H1 (cell line): Measurements from ENCODE around the gene PTCRA. TPM values are rescaled to one million over a fixed set of nuclear protein-coding genes. Genes with fewer than 3 reads are reported as not detected.

ENCODE experiments used
- ASH2L ChIP-seq: fragments of 200-600, 300-600 bp; sonication (generic); IDR thresholded peaks from one replicate; pipeline ENCODE4 v1.7.1; 2017; ENCODE audit warnings: low read length
- CHD2 ChIP-seq: IDR thresholded peaks from 2 replicates; pipeline ENCODE4 v1.6.1; 2012; ENCODE audit warnings: low read length, improper control_type of control experiment
- CREB1 ChIP-seq: IDR thresholded peaks from 2 replicates; pipeline ENCODE4 v1.6.1; 2012; ENCODE audit warnings: inconsistent platforms
- CTBP2 ChIP-seq: IDR thresholded peaks from 2 replicates; pipeline ENCODE4 v1.7.0; 2011; ENCODE audit warnings: borderline replicate concordance, mild to moderate bottlenecking, moderate library complexity, mixed read lengths, low read length; ENCODE audit not compliant: insufficient read depth, insufficient read length
- CTCF ChIP-seq, 3 experiments: IDR thresholded peaks; 1 replicate in 2 of 3; 2 replicates in 1 of 3; pipeline versions ENCODE4 v1.5.1 to v1.6.1; 2011; ENCODE audit warnings: low read length in 3 of 3, mild to moderate bottlenecking in 3 of 3, inconsistent platforms in 2 of 3, low read depth in 1 of 3, moderate library complexity in 1 of 3; ENCODE audit not compliant: insufficient read depth in 1 of 3; ENCODE audit errors: control extremely low read depth in 1 of 3
- EZH2 ChIP-seq: fragments of 200-600 bp; sonication (generic); IDR thresholded peaks from 2 replicates; pipeline ENCODE4 v1.7.1; 2012; ENCODE audit warnings: low read depth, mild to moderate bottlenecking, moderate library complexity, low read length, inconsistent platforms; ENCODE audit not compliant: severe bottlenecking
- GABPA ChIP-seq: IDR thresholded peaks from 2 replicates; pipeline ENCODE4 v1.6.1; 2011; ENCODE audit warnings: mild to moderate bottlenecking, low read length, moderate library complexity, borderline replicate concordance; ENCODE audit not compliant: insufficient read depth
- POLR2AphosphoS5 ChIP-seq: IDR thresholded peaks from 2 replicates; pipeline ENCODE4 v1.6.1; 2011; ENCODE audit warnings: low read depth, low read length
- RAD21 ChIP-seq, 2 experiments: IDR thresholded peaks in 1 of 2; conservative IDR thresholded peaks in 1 of 2; 2 replicates each; pipeline ENCODE4 v1.6.1; 2011; ENCODE audit warnings: low read depth in 2 of 2, low read length in 2 of 2, improper control_type of control experiment in 1 of 2, inconsistent platforms in 1 of 2, mild to moderate bottlenecking in 1 of 2, moderate library complexity in 1 of 2
- RBBP5 ChIP-seq: IDR thresholded peaks from 2 replicates; pipeline ENCODE4 v1.7.1; 2012; ENCODE audit warnings: low read depth, mild to moderate bottlenecking, inconsistent platforms, low read length, moderate library complexity, borderline replicate concordance
- RNF2 ChIP-seq: fragments of 200-900, 300-1000 bp; sonication (generic); IDR thresholded peaks from 2 replicates; pipeline ENCODE4 v1.7.1; 2016; ENCODE audit warnings: borderline replicate concordance, low read depth, mild to moderate bottlenecking, antibody characterized with exemption, low read length; ENCODE audit not compliant: poor library complexity, severe bottlenecking; ENCODE audit errors: missing control alignments
- RXRA ChIP-seq: IDR thresholded peaks from 2 replicates; pipeline ENCODE4 v1.6.1; 2011; ENCODE audit warnings: low read depth, mild to moderate bottlenecking, low read length, moderate library complexity; ENCODE audit not compliant: insufficient read depth
- SAP30 ChIP-seq: fragments of 300-600 bp; sonication (generic); IDR thresholded peaks from 2 replicates; pipeline ENCODE4 v1.7.1; 2012; ENCODE audit warnings: low read length, moderate library complexity, mild to moderate bottlenecking, inconsistent platforms; ENCODE audit not compliant: insufficient read depth, insufficient replicate concordance
- SP1 ChIP-seq: IDR thresholded peaks from 2 replicates; pipeline ENCODE4 v1.6.1; 2011; ENCODE audit warnings: low read depth, low read length
- TAF7 ChIP-seq: optimal IDR thresholded peaks from 2 replicates; pipeline ENCODE3; 2011; ENCODE audit warnings: low read depth, mild to moderate bottlenecking, inconsistent platforms, low read length, moderate library complexity, borderline replicate concordance
- TBP ChIP-seq: IDR thresholded peaks from 2 replicates; pipeline ENCODE4 v1.6.1; 2011; ENCODE audit warnings: low read depth, low read length, improper control_type of control experiment
- TEAD4 ChIP-seq: IDR thresholded peaks from 2 replicates; pipeline ENCODE4 v1.6.1; 2012; ENCODE audit warnings: low read depth, low read length, inconsistent platforms, mixed read lengths
- USF2 ChIP-seq: IDR thresholded peaks from 2 replicates; pipeline ENCODE4 v1.6.1; 2011; ENCODE audit warnings: low read length, improper control_type of control experiment
- polyA plus RNA-seq, 7 experiments: library from polyadenylated mRNA; depleted of rRNA in 3 of 7; stranded (reverse) in 5 of 7; unstranded in 2 of 7; fragments of >200 nt in 5 of 7; fragments of 200-250 nt in 2 of 7; gene quantifications; 1 replicate in 5 of 7; 2 replicates in 1 of 7; 4 replicates in 1 of 7; pipeline versions ENCODE4 v1.2.1 to v1.2.3, GENCODE V29; 2011 to 2013; ENCODE audit warnings: missing spikeins in 2 of 7, mixed read lengths in 2 of 7
- total RNA-seq: library from RNA; stranded (reverse); fragmentation: NEBNext Ultra II Directional; extraction: Animal tissue kit (Norgen Biotek cat#: 25700); gene quantifications from 2 replicates; pipeline ENCODE4 v1.2.1, GENCODE V29; 2021

Gene PTCRA
- total and polyA plus RNA-seq, 2 of the 8 experiments (the other 6 are each of a cell fraction or from before 2014, with no cell fraction given), result not detected

- no peak; a peak in 1 of 4 replicates for TF ChIP-seq RAD21 (IDR thresholded peaks at IDR 0.05 in 1 of 2, conservative IDR thresholded peaks at IDR 0.05 in 1 of 2; ENCODE audit: low read depth in 2 of 2, low read length in 2 of 2)
- peak; percentile 42 for TF ChIP-seq RNF2
- no peak for TF ChIP-seq TEAD4
- TF ChIP-seq ASH2L, result no peak
- peak; percentile 34 for TF ChIP-seq TAF7
- no peak for TF ChIP-seq CTCF (IDR thresholded peaks at IDR 0.05; ENCODE audit: control extremely low read depth in 1 of 3, insufficient read depth in 1 of 3, low read depth in 1 of 3, low read length in 3 of 3)
- TF ChIP-seq RBBP5, result 0 out of 2 replicates have a peak, but pooled peaks have one; percentile 83
- TF ChIP-seq TBP, result peak; percentile 70
- no peak for TF ChIP-seq RXRA
- TF ChIP-seq CHD2, result peak; percentile 83
- TF ChIP-seq CREB1, result peak; percentile 68
- no peak for TF ChIP-seq EZH2
- peak; percentile 98 for TF ChIP-seq SP1
- TF ChIP-seq SAP30, result no peak
- TF ChIP-seq GABPA, result peak; percentile 71; the same call in 1 of the 2 replicates
- TF ChIP-seq POLR2AphosphoS5, result peak; percentile 45; the same call in 1 of the 2 replicates
- TF ChIP-seq CTBP2, result no peak
- peak; percentile 64 for TF ChIP-seq USF2
These were observed 13.3 kb downstream of the PTCRA start, which contains the start of gene CNPY3 (continued) for GRCh38 chr6:42928986-42929820.
